GM19240 (cell line): ENCODE data around the gene PDX1.

Source experiments
- DNase-seq: peaks from one replicate; pipeline ENCODE4 v3.0.0; 2011; ENCODE audit warnings: low spot score; ENCODE audit not compliant: insufficient read length

PDX1 gene

DNA sequence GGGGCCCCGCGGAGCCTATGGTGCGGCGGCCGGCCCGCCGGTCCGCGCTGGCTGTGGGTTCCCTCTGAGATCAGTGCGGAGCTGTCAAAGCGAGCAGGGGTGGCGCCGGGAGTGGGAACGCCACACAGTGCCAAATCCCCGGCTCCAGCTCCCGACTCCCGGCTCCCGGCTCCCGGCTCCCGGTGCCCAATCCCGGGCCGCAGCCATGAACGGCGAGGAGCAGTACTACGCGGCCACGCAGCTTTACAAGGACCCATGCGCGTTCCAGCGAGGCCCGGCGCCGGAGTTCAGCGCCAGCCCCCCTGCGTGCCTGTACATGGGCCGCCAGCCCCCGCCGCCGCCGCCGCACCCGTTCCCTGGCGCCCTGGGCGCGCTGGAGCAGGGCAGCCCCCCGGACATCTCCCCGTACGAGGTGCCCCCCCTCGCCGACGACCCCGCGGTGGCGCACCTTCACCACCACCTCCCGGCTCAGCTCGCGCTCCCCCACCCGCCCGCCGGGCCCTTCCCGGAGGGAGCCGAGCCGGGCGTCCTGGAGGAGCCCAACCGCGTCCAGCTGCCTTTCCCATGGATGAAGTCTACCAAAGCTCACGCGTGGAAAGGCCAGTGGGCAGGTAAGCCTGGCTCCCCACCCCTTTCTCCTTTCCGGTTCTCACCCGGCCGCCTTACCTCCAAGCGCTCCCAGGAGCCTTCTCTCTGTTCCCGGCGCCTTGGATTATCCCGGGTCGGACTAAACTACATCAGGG, at the start of gene PDX1:
Gene PDX1, plus strand, starts transcription at position 67 of the 743 bp plus-strand sequence. Its CDS starts 139 bp downstream, at position 206.
- no peak for DNase-seq

- no peak for DNase-seq
These were observed 41.5 kb upstream of the PDX1 start for GRCh38 chr13:27878274-27878673.

GRCh38 chr13:27889471-27889870, 30.3 kb upstream of the PDX1 start:
- no peak for DNase-seq

- no peak for DNase-seq
These were observed 23.1 kb upstream of the PDX1 start for GRCh38 chr13:27896726-27897125.

DNA sequence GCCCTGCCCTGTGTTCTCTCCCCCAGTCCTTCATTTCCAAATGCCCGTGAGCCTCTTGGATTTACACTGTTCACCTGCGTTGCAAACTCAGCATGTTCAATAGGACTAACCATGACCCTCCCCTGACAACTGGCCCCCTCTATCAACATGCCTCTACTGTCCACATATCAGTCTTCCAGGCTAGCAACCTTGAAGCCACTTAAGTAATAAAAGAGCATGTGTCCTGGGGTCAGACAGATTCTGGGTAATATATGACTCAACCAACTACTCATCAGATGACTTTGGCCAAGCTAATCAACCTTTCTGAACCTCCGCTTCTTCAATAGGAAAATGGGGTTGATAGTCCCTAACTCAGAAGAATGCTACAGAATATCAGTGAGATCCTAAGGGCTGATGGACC, 15.1 kb upstream of the PDX1 start:
- DNase-seq = no peak

GRCh38 chr13:27905650-27906049, 14.2 kb upstream of the PDX1 start:
- DNase-seq = no peak

DNA sequence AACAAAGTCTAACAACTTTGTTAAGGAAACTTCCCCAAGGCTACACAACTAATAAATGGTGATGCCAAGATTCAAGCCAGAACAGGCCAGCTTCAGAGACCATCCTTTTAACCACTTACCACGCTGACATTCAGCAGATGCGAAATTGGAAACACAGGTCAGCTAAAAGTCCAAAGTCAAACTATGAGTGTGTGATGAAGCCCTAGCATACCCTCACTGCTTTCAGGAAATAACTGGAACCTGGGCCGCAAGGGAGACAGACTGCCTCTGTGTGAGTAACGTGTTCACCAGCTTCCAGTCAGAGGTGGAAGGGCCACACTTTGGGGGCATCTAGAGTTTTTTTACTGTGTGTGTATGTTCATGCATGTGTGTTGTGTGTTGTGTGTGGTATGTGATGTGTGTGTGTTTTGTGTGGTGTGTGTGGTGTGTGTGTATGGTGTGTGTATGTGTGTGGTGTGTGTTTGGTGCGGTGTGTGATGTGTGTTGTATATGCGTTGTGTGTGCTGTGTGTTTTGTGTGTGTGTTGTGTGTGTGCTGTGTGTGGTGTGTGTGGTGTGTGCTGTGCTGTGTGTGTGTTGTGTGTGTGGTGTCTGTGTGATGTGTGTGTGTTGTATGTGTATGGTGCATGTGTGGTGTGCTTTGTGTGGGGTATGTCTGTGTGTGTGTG, 12.5 kb upstream of the PDX1 start:
- no peak for DNase-seq

- no peak for DNase-seq
These were observed 10.4 kb upstream of the PDX1 start for GRCh38 chr13:27909378-27909777.

DNA sequence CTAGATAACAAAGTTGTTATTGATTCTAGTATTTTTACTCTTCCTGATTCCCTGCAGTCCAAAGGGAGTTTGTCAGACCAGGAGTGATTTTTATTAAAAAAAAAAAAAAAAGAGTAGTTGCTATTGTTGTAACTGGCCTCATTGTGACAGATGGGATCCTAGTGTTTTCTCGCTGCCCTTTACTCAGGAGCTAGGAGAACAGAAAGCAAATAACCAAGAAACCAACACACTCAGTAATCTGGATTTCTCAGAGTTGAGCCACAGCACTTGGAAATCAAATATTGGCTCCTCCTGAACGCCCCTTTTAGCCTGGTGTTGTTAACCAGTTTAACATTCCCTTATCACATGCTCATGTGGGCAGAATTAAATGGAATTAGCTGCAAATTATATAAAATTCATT, 8.3 kb upstream of the PDX1 start:
- DNase-seq = no peak

DNA sequence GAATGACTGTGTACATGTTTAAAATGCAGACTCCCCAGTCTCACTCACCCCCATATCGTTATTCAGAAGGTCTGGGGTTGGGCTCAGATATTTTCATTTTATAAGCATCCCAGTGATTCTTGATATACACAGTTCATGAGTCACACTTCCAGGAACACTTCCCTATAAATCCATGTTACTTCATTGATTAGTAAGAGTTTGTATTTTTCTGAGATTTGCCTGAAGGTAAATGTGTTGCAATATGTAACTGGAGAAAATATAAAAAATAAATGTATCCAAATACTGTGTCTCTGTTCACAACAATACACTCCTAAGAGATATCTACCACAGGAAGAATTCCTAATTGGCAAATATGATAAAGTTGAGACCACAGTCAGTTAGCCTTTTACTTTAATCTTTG, 6.6 kb upstream of the PDX1 start:
- no peak for DNase-seq

- no peak for DNase-seq
These were observed 4.2 kb upstream of the PDX1 start for GRCh38 chr13:27915301-27916207.

DNA sequence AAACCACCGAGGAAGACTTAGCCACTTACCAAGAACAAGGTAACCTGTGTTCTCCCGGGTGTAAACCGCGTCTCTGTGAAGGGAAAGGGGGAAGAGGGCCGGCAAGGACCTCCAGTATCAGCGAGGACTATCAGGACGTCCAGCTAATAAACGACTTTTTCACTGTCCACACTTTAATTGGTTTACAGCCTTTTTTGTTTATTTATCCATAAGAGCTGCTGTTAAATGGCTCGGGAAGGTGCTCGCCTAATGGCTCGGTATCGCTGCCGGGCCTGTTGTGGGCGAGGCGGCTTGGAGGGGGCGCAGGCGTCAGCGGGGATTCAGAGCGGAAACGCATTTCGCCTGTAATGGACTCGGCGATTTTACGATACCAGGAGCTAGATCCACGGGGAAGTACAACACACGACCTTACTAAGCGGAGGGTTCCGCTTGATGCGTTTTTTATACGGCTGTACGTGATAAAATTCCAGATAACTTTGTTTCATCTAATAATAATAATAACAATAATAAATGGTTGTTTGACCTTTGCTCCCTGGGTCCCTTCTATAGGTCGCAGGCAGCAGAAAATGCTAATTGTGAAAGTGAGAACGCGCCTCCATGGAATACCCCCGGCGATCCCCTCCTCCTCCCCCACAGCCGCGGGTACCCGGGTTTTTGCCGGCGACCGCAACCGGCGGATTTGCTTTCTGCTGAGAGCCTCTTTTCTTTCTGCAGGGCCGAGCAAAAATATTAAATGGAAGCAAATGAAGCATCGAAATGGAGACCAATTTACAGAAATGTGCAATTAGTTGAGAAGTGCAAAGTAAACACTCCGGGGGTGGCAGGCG, 2.5 kb upstream of the PDX1 start:
- DNase-seq = no peak

- no peak for DNase-seq
These were observed 1.5 kb upstream of the PDX1 start for GRCh38 chr13:27918041-27918917.

GRCh38 chr13:27918918-27919658, 712 bp upstream of the PDX1 start:
- no peak for DNase-seq

- DNase-seq = no peak
These were observed 204 bp upstream of the PDX1 start for GRCh38 chr13:27919659-27919933.

- no peak for DNase-seq
These were observed 1.0 kb downstream of the PDX1 start for GRCh38 chr13:27920677-27921420.

GRCh38 chr13:27921421-27921960, 1.7 kb downstream of the PDX1 start:
- no peak for DNase-seq

GRCh38 chr13:27921961-27922882, 2.4 kb downstream of the PDX1 start:
- no peak for DNase-seq
